GM18517 (cell line): ENCODE data around the gene CELF2.

Experiments
- ATAC-seq: cut with Tn5 transposase; IDR thresholded peaks from one replicate; pipeline ENCODE4 v1.9.1; 2021; ENCODE audit warnings: mild to moderate bottlenecking, moderate library complexity; ENCODE audit not compliant: unreplicated experiment

The CELF2 gene

GRCh38 chr10:11262494-11263345, 245.0 kb downstream of the CELF2 start:
- no peak for ATAC-seq

GRCh38 chr10:11263767-11264166, 246.1 kb downstream of the CELF2 start:
- ATAC-seq: no peak

GRCh38 chr10:11264296-11265048, 246.8 kb downstream of the CELF2 start:
- no peak for ATAC-seq

GRCh38 chr10:11265484-11265883, 247.8 kb downstream of the CELF2 start:
- ATAC-seq: no peak

GRCh38 chr10:11266426-11266825, 248.8 kb downstream of the CELF2 start:
- ATAC-seq: no peak

GRCh38 chr10:11270135-11270857, 252.6 kb downstream of the CELF2 start:
- peak; percentile 56 for ATAC-seq

- no peak for ATAC-seq
These were observed 253.1 kb downstream of the CELF2 start for GRCh38 chr10:11270858-11271179.

- peak; percentile 69 for ATAC-seq
These were observed 255.3 kb downstream of the CELF2 start for GRCh38 chr10:11272915-11273389.

- ATAC-seq: no peak
These were observed 256.8 kb downstream of the CELF2 start for GRCh38 chr10:11274452-11274851.

- no peak for ATAC-seq
These were observed 258.0 kb downstream of the CELF2 start for GRCh38 chr10:11275651-11276050.

GRCh38 chr10:11276449-11276990, 258.8 kb downstream of the CELF2 start:
- ATAC-seq: no peak

- ATAC-seq: no peak
These were observed 261.6 kb downstream of the CELF2 start for GRCh38 chr10:11279314-11279713.

GRCh38 chr10:11280187-11280932, 262.7 kb downstream of the CELF2 start:
- no peak for ATAC-seq

GRCh38 chr10:11282156-11282555, 264.5 kb downstream of the CELF2 start:
- no peak for ATAC-seq

GRCh38 chr10:11282661-11283060, 265.0 kb downstream of the CELF2 start:
- no peak for ATAC-seq

- no peak for ATAC-seq
These were observed 266.8 kb downstream of the CELF2 start for GRCh38 chr10:11284291-11285085.

- no peak for ATAC-seq
These were observed 267.5 kb downstream of the CELF2 start for GRCh38 chr10:11285171-11285570.

- ATAC-seq: peak; percentile 91
These were observed 268.7 kb downstream of the CELF2 start for GRCh38 chr10:11286261-11286852.

- ATAC-seq: no peak
These were observed 270.6 kb downstream of the CELF2 start for GRCh38 chr10:11288302-11288701.
